H9 (cell line): Measurements from ENCODE around the gene TRABD2B. TPM values are rescaled to one million over a fixed set of nuclear protein-coding genes. Genes with fewer than 3 reads are reported as not detected.
A peak's percentile ranks its signal among the peaks of the same experiment; 100 is the strongest.

ENCODE experiments used
- DNase-seq: peaks from one replicate; pipeline ENCODE4 v3.0.0-alpha.2; 2017
- H2AFZ ChIP-seq: one replicate; pipeline ENCODE4 v1.6.1; 2013; ENCODE audit warnings: mild to moderate bottlenecking, low read length, control low read depth, moderate library complexity
- H2AK5ac ChIP-seq: 2 replicates; pipeline ENCODE4 v1.6.1; 2013; ENCODE audit warnings: low read length, control low read depth, mixed read lengths; ENCODE audit not compliant: insufficient read length
- H2BK120ac ChIP-seq: one replicate; pipeline ENCODE4 v1.6.1; 2013; ENCODE audit warnings: low read depth, mild to moderate bottlenecking, low read length, control low read depth, inconsistent platforms; ENCODE audit not compliant: poor library complexity, severe bottlenecking
- H2BK12ac ChIP-seq: 2 replicates; pipeline ENCODE4 v1.6.1; 2013; ENCODE audit warnings: low read length, control low read depth, mixed read lengths, low read depth; ENCODE audit not compliant: insufficient read length
- H2BK15ac ChIP-seq: 2 replicates; pipeline ENCODE4 v1.6.1; 2013; ENCODE audit warnings: low read depth, low read length, control low read depth
- H2BK20ac ChIP-seq: one replicate; pipeline ENCODE4 v1.6.1; 2013; ENCODE audit warnings: low read depth, mild to moderate bottlenecking, low read length, control low read depth, inconsistent platforms; ENCODE audit not compliant: poor library complexity, severe bottlenecking
- H2BK5ac ChIP-seq: 2 replicates; pipeline ENCODE4 v1.6.1; 2013; ENCODE audit warnings: low read length, control low read depth, mixed read lengths; ENCODE audit not compliant: insufficient read length
- H3K14ac ChIP-seq: 2 replicates; pipeline ENCODE4 v1.6.1; 2013; ENCODE audit warnings: low read length, control low read depth; ENCODE audit not compliant: insufficient read depth
- H3K18ac ChIP-seq: 2 replicates; pipeline ENCODE4 v1.6.1; 2013; ENCODE audit warnings: low read depth, mild to moderate bottlenecking, mixed read lengths, low read length, control low read depth; ENCODE audit not compliant: insufficient read length
- H3K23ac ChIP-seq: 2 replicates; pipeline ENCODE4 v1.6.1; 2013; ENCODE audit warnings: low read length, control low read depth, mixed read lengths, low read depth; ENCODE audit not compliant: insufficient read length
- H3K23me2 ChIP-seq: 2 replicates; pipeline ENCODE4 v1.6.1; 2013; ENCODE audit warnings: low read depth, mild to moderate bottlenecking, mixed read lengths, low read length, control low read depth; ENCODE audit not compliant: insufficient read length, poor library complexity, severe bottlenecking
- H3K27ac ChIP-seq: 2 replicates; pipeline ENCODE4 v1.5.1; 2013; ENCODE audit warnings: low read length, control low read depth, mixed read lengths, low read depth; ENCODE audit not compliant: insufficient read length
- H3K27me3 ChIP-seq: 2 replicates; pipeline ENCODE4 v1.6.1; 2013; ENCODE audit warnings: low read length, control low read depth, inconsistent platforms; ENCODE audit not compliant: insufficient read depth
- H3K4ac ChIP-seq: 2 replicates; pipeline ENCODE4 v1.6.1; 2013; ENCODE audit warnings: low read depth, mild to moderate bottlenecking, control low read depth, inconsistent platforms, low read length, moderate library complexity
- H3K4me1 ChIP-seq: 2 replicates; pipeline ENCODE4 v1.6.1; 2013; ENCODE audit warnings: low read length, control low read depth, inconsistent platforms; ENCODE audit not compliant: insufficient read depth
- H3K4me2 ChIP-seq: 2 replicates; pipeline ENCODE4 v1.6.1; 2013; ENCODE audit warnings: low read length, control low read depth, mixed read lengths; ENCODE audit not compliant: insufficient read length, insufficient read depth
- H3K56ac ChIP-seq: 2 replicates; pipeline ENCODE4 v1.6.1; 2013; ENCODE audit warnings: low read depth, mild to moderate bottlenecking, mixed read lengths, low read length, control low read depth; ENCODE audit not compliant: insufficient read length
- H3K79me1 ChIP-seq: 2 replicates; pipeline ENCODE4 v1.6.1; 2013; ENCODE audit warnings: low read depth, mild to moderate bottlenecking, moderate library complexity, low read length, control low read depth, inconsistent platforms; ENCODE audit not compliant: insufficient read depth, poor library complexity, severe bottlenecking
- H3K79me2 ChIP-seq: 2 replicates; pipeline ENCODE4 v1.6.1; 2013; ENCODE audit warnings: low read length, control low read depth, inconsistent platforms; ENCODE audit not compliant: insufficient read depth
- H3K9ac ChIP-seq: 2 replicates; pipeline ENCODE4 v1.6.1; 2013; ENCODE audit warnings: low read length, control low read depth, mixed read lengths; ENCODE audit not compliant: insufficient read length; ENCODE audit errors: extremely low read depth
- H3K9me3 ChIP-seq: one replicate; pipeline ENCODE4 v1.6.1; 2013; ENCODE audit warnings: low read depth, low read length, inconsistent platforms; ENCODE audit not compliant: control insufficient read depth
- H3T11ph ChIP-seq: one replicate; pipeline ENCODE4 v1.6.1; 2013; ENCODE audit warnings: mild to moderate bottlenecking, low read length, control low read depth, inconsistent platforms
- H4K20me1 ChIP-seq: one replicate; pipeline ENCODE4 v1.6.1; 2013; ENCODE audit not compliant: control insufficient read depth, insufficient read length, insufficient read depth
- H4K5ac ChIP-seq: 2 replicates; pipeline ENCODE4 v1.6.1; 2013; ENCODE audit warnings: low read depth, mild to moderate bottlenecking, mixed read lengths, low read length, control low read depth; ENCODE audit not compliant: insufficient read length
- H4K8ac ChIP-seq: replicated peaks from 2 replicates; pipeline ENCODE4 v1.6.1; 2013; ENCODE audit warnings: low read length, control low read depth, mixed read lengths, low read depth; ENCODE audit not compliant: insufficient read length
- H4K91ac ChIP-seq: 2 replicates; pipeline ENCODE4 v1.6.1; 2013; ENCODE audit warnings: low read depth, mild to moderate bottlenecking, moderate library complexity, mixed read lengths, low read length, control low read depth; ENCODE audit not compliant: insufficient read length
- H3K27ac Mint-ChIP-seq, 3 experiments: 2 replicates in 2 of 3; 3 replicates in 1 of 3; pipeline ENCODE4 v1.8.0; 2020 to 2021; ENCODE audit warnings: mixed read lengths in 3 of 3, mild to moderate bottlenecking in 1 of 3, moderate library complexity in 1 of 3
- H3K27me3 Mint-ChIP-seq: 2 replicates; pipeline ENCODE4 v1.8.0; 2021; ENCODE audit warnings: low read depth, mild to moderate bottlenecking, moderate library complexity, mixed read lengths
- H3K36me3 Mint-ChIP-seq, 3 experiments: 2 replicates in 2 of 3; 3 replicates in 1 of 3; pipeline ENCODE4 v1.8.0; 2020 to 2021; ENCODE audit warnings: low read depth in 3 of 3, mixed read lengths in 3 of 3; ENCODE audit not compliant: insufficient read depth in 1 of 3
- H3K4me1 Mint-ChIP-seq, 2 experiments: 2 replicates each; pipeline ENCODE4 v1.8.0; 2020; ENCODE audit warnings: mixed read lengths in 2 of 2
- H3K4me3 Mint-ChIP-seq, 2 experiments: 2 replicates in 1 of 2; 3 replicates in 1 of 2; pipeline ENCODE4 v1.8.0; 2020 to 2021; ENCODE audit warnings: mild to moderate bottlenecking in 2 of 2, mixed read lengths in 2 of 2, moderate library complexity in 1 of 2
- H3K9me3 Mint-ChIP-seq, 2 experiments: 2 replicates in 1 of 2; 3 replicates in 1 of 2; pipeline ENCODE4 v1.8.0; 2020; ENCODE audit warnings: mild to moderate bottlenecking in 2 of 2, mixed read lengths in 2 of 2, moderate library complexity in 1 of 2
- WGBS: extraction: QIAGEN DNeasy Blood & Tissue Kit; methylation state at CpG from one replicate; pipeline ENCODE4 v1.1.7; 2013; ENCODE audit warnings: missing lambda C conversion rate, low lambda C conversion rate, mixed read lengths; ENCODE audit not compliant: insufficient read length; ENCODE audit errors: extremely low coverage; 5-methylcytosine and 5-hydroxymethylcytosine counted together
- total RNA-seq: library from RNA; stranded (reverse); gene quantifications from 2 replicates; pipeline ENCODE4 v1.2.1, GENCODE V29; 2021
- TF ChIP-seq, protein P1 (sequence below): fragments of 200-600 bp; sonication (generic); conservative IDR thresholded peaks from 3 replicates; pipeline ENCODE4 v1.8.0; 2021; ENCODE audit warnings: antibody characterized with exemption, mild to moderate bottlenecking

TRABD2B gene
- total RNA-seq, 1 experiment from 2014 or later, result 2.3 TPM

- H3K27me3 Mint-ChIP-seq, result peaks cover 42% of the 10 kb centered on the region
- Histone ChIP-seq H3T11ph (no peak overlapping the region), H2BK120ac (no peak overlapping the region), H2AK5ac (no peak overlapping the region), H3K27ac (no peak overlapping the region), H3K23ac (no peak overlapping the region), H2BK20ac (no peak overlapping the region), H3K4ac (no peak overlapping the region), H4K91ac (no peak overlapping the region), H3K4me1 (peaks cover 2% of the 10 kb centered on the region; the same call in 1 of the 2 replicates), H3K9ac (no peak overlapping the region), H3K79me1 (no peaks in the 10 kb centered on the region), H3K79me2 (no peaks in the 10 kb centered on the region), H4K20me1 (peaks cover 2% of the 10 kb centered on the region), H3K56ac (no peak overlapping the region), H4K8ac (no peak overlapping the region), H3K9me3 (no peaks in the 10 kb centered on the region), H2BK12ac (no peak overlapping the region), H2BK5ac (no peak overlapping the region), H2AFZ (no peak overlapping the region), H2BK15ac (no peak overlapping the region), H3K4me2 (no peak overlapping the region), H3K27me3 (peaks cover 10% of the 10 kb centered on the region; the same call in 1 of the 2 replicates), H3K14ac (no peak overlapping the region), H4K5ac (no peak overlapping the region), H3K18ac (no peak overlapping the region), H3K23me2 (peaks cover 3% of the 10 kb centered on the region)
- H3K9me3 Mint-ChIP-seq, result no peaks in the 10 kb centered on the region; a peak in 1 of 5 replicates
- no peak overlapping the region; a peak in 1 of 5 replicates for H3K4me3 Mint-ChIP-seq
- DNase-seq, result peak; percentile 15
- TF ChIP-seq, protein P1, sequence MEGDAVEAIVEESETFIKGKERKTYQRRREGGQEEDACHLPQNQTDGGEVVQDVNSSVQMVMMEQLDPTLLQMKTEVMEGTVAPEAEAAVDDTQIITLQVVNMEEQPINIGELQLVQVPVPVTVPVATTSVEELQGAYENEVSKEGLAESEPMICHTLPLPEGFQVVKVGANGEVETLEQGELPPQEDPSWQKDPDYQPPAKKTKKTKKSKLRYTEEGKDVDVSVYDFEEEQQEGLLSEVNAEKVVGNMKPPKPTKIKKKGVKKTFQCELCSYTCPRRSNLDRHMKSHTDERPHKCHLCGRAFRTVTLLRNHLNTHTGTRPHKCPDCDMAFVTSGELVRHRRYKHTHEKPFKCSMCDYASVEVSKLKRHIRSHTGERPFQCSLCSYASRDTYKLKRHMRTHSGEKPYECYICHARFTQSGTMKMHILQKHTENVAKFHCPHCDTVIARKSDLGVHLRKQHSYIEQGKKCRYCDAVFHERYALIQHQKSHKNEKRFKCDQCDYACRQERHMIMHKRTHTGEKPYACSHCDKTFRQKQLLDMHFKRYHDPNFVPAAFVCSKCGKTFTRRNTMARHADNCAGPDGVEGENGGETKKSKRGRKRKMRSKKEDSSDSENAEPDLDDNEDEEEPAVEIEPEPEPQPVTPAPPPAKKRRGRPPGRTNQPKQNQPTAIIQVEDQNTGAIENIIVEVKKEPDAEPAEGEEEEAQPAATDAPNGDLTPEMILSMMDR, result no peak
- peaks cover 6 to 30% (median 23%) of the 10 kb centered on the region in 3 experiments; a peak in 6 of 7 replicates for H3K36me3 Mint-ChIP-seq
- WGBS, result no CpG with 5 or more reads among the region's 7 CpGs
- H3K4me1 Mint-ChIP-seq, result peaks cover 45 to 47% of the 10 kb centered on the region in 2 experiments
- no peak overlapping the region for H3K27ac Mint-ChIP-seq
Observed at GRCh38 chr1:47993416-47993740, 3.8 kb downstream of the TRABD2B start.
